SK-N-SH treated with all-trans-retinoic acid at 6 μM for 48 hours (cell line): ENCODE measurements around the gene MED1.

ENCODE experiments used
- ATAC-seq: fragments of 200-7000 bp; cut with Tn5 transposase; 3 replicates; pipeline ENCODE4 v1.9.1; 2020; ENCODE audit warnings: mild to moderate bottlenecking, moderate library complexity
- ARNTL ChIP-seq: fragments of 450-650 bp; formaldehyde crosslinking; IDR thresholded peaks from 2 replicates; pipeline ENCODE4 v1.5.0; 2020; ENCODE audit warnings: low read depth, mild to moderate bottlenecking, moderate library complexity, borderline replicate concordance
- BACH2 ChIP-seq: fragments of 250-450 bp; sonication (Bioruptor Pico); IDR thresholded peaks from 2 replicates; pipeline ENCODE4 v1.9.0; 2021; ENCODE audit warnings: mild to moderate bottlenecking, borderline replicate concordance
- CSDC2 ChIP-seq: fragments of 250-450 bp; sonication (Bioruptor Pico); IDR thresholded peaks from 2 replicates; pipeline ENCODE4 v1.5.0; 2020; ENCODE audit warnings: mild to moderate bottlenecking, moderate library complexity
- ESRRG ChIP-seq: fragments of 250-450 bp; sonication (Bioruptor Pico); IDR thresholded peaks from 2 replicates; pipeline ENCODE4 v1.6.1; 2021; ENCODE audit warnings: mild to moderate bottlenecking
- GLIS3 ChIP-seq: fragments of 250-450 bp; sonication (Bioruptor Pico); IDR thresholded peaks from 2 replicates; pipeline ENCODE4 v1.5.0; 2020; ENCODE audit warnings: mild to moderate bottlenecking, moderate library complexity
- ISL1 ChIP-seq: fragments of 250-450 bp; sonication (Bioruptor Pico); IDR thresholded peaks from 2 replicates; pipeline ENCODE4 v2.1.2; 2022; ENCODE audit warnings: mild to moderate bottlenecking, moderate library complexity
- PPARA ChIP-seq: fragments of 250-450 bp; sonication (Bioruptor Pico); IDR thresholded peaks from 2 replicates; pipeline ENCODE4 v1.5.0; 2020; ENCODE audit warnings: mild to moderate bottlenecking, borderline replicate concordance
- TOX ChIP-seq: fragments of 250-450 bp; sonication (Bioruptor Pico); IDR thresholded peaks from 2 replicates; pipeline ENCODE4 v1.8.0; 2021; ENCODE audit warnings: mild to moderate bottlenecking, moderate library complexity, borderline replicate concordance
- ZC3H10 ChIP-seq: fragments of 250-450 bp; sonication (Bioruptor Pico); IDR thresholded peaks from 2 replicates; pipeline ENCODE4 v1.5.1; 2021; ENCODE audit warnings: mild to moderate bottlenecking, moderate library complexity
- ZFP3 ChIP-seq: fragments of 250-450 bp; sonication (Bioruptor Pico); IDR thresholded peaks from 2 replicates; pipeline ENCODE4 v1.5.0; 2020; ENCODE audit warnings: mild to moderate bottlenecking, moderate library complexity
- ZFP30 ChIP-seq: fragments of 450-650 bp; formaldehyde crosslinking; IDR thresholded peaks from 2 replicates; pipeline ENCODE4 v1.5.0; 2022; ENCODE audit warnings: mild to moderate bottlenecking, moderate library complexity
- ZNF565 ChIP-seq: fragments of 450-650 bp; formaldehyde crosslinking; conservative IDR thresholded peaks from 2 replicates; pipeline ENCODE4 v1.5.0; 2020; ENCODE audit warnings: low read depth, mild to moderate bottlenecking, moderate library complexity
- ZNF70 ChIP-seq: fragments of 450-650 bp; formaldehyde crosslinking; IDR thresholded peaks from 2 replicates; pipeline ENCODE4 v1.5.0; 2020; ENCODE audit warnings: mild to moderate bottlenecking, moderate library complexity
- ZNF8 ChIP-seq: fragments of 450-650 bp; formaldehyde crosslinking; IDR thresholded peaks from 2 replicates; pipeline ENCODE4 v1.5.0; 2020; ENCODE audit warnings: mild to moderate bottlenecking, moderate library complexity
- TF ChIP-seq, protein P1 (sequence below): fragments of 250-450 bp; sonication (Bioruptor Pico); IDR thresholded peaks from 2 replicates; pipeline ENCODE4 v1.5.1; 2021; ENCODE audit warnings: mild to moderate bottlenecking, moderate library complexity
- TF ChIP-seq, protein P2 (sequence below): fragments of 250-450 bp; sonication (Bioruptor Pico); IDR thresholded peaks from 2 replicates; pipeline ENCODE4 v1.8.0; 2021; ENCODE audit warnings: low read depth, mild to moderate bottlenecking, moderate library complexity, borderline replicate concordance
- TF ChIP-seq, protein P3 (sequence below): fragments of 250-450 bp; sonication (Bioruptor Pico); IDR thresholded peaks from 2 replicates; pipeline ENCODE4 v1.5.0; 2020; ENCODE audit warnings: mild to moderate bottlenecking, moderate library complexity
- TF ChIP-seq, protein P4 (sequence below): fragments of 250-450 bp; sonication (Bioruptor Pico); IDR thresholded peaks from 2 replicates; pipeline ENCODE4 v1.8.0; 2020; ENCODE audit warnings: mild to moderate bottlenecking, moderate library complexity, borderline replicate concordance

MED1 gene

DNA sequence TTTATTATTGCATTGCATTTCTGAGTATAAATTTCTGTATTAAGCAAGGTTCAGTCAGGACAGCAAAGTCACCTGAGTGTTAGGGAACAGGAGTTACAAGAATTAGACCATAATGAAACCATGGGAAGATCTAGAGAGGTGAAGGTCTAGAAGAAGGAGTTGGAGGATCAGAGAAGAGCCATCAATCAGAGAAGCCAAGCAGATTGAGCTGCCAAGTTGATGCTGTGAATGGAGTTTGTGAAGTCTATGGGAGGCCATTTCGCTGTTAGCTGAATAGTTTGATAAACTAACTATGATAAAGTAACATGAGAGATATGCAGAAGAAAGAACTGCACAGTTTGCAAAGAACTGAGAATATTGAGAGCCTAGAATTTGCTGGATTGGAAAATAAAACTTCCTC lies 90.0 kb downstream of the MED1 start:
- no peak for ATAC-seq
- TF ChIP-seq ZFP30 (CRISPR knock-in tag), result no peak
- no peak for TF ChIP-seq CSDC2 (CRISPR knock-in tag)
- TF ChIP-seq TOX (CRISPR knock-in tag), result no peak
- no peak for TF ChIP-seq ZNF8 (CRISPR knock-in tag)
- no peak for TF ChIP-seq GLIS3 (CRISPR knock-in tag)
- no peak for TF ChIP-seq ESRRG
- no peak for TF ChIP-seq BACH2 (CRISPR knock-in tag)
- TF ChIP-seq, protein P1, sequence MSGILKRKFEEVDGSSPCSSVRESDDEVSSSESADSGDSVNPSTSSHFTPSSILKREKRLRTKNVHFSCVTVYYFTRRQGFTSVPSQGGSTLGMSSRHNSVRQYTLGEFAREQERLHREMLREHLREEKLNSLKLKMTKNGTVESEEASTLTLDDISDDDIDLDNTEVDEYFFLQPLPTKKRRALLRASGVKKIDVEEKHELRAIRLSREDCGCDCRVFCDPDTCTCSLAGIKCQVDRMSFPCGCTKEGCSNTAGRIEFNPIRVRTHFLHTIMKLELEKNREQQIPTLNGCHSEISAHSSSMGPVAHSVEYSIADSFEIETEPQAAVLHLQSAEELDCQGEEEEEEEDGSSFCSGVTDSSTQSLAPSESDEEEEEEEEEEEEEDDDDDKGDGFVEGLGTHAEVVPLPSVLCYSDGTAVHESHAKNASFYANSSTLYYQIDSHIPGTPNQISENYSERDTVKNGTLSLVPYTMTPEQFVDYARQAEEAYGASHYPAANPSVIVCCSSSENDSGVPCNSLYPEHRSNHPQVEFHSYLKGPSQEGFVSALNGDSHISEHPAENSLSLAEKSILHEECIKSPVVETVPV (CRISPR knock-in tag), result no peak
- no peak for TF ChIP-seq ZNF565 (CRISPR knock-in tag)
- no peak for TF ChIP-seq PPARA (CRISPR knock-in tag)
- TF ChIP-seq ZC3H10 (CRISPR knock-in tag), result no peak
- TF ChIP-seq ARNTL (CRISPR knock-in tag), result no peak
- TF ChIP-seq, protein P2, sequence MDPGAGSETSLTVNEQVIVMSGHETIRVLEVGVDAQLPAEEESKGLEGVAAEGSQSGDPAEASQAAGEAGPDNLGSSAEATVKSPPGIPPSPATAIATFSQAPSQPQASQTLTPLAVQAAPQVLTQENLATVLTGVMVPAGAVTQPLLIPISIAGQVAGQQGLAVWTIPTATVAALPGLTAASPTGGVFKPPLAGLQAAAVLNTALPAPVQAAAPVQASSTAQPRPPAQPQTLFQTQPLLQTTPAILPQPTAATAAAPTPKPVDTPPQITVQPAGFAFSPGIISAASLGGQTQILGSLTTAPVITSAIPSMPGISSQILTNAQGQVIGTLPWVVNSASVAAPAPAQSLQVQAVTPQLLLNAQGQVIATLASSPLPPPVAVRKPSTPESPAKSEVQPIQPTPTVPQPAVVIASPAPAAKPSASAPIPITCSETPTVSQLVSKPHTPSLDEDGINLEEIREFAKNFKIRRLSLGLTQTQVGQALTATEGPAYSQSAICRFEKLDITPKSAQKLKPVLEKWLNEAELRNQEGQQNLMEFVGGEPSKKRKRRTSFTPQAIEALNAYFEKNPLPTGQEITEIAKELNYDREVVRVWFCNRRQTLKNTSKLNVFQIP, result no peak
- TF ChIP-seq, protein P3, sequence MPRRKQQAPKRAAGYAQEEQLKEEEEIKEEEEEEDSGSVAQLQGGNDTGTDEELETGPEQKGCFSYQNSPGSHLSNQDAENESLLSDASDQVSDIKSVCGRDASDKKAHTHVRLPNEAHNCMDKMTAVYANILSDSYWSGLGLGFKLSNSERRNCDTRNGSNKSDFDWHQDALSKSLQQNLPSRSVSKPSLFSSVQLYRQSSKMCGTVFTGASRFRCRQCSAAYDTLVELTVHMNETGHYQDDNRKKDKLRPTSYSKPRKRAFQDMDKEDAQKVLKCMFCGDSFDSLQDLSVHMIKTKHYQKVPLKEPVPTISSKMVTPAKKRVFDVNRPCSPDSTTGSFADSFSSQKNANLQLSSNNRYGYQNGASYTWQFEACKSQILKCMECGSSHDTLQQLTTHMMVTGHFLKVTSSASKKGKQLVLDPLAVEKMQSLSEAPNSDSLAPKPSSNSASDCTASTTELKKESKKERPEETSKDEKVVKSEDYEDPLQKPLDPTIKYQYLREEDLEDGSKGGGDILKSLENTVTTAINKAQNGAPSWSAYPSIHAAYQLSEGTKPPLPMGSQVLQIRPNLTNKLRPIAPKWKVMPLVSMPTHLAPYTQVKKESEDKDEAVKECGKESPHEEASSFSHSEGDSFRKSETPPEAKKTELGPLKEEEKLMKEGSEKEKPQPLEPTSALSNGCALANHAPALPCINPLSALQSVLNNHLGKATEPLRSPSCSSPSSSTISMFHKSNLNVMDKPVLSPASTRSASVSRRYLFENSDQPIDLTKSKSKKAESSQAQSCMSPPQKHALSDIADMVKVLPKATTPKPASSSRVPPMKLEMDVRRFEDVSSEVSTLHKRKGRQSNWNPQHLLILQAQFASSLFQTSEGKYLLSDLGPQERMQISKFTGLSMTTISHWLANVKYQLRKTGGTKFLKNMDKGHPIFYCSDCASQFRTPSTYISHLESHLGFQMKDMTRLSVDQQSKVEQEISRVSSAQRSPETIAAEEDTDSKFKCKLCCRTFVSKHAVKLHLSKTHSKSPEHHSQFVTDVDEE, result no peak
- TF ChIP-seq ZFP3 (CRISPR knock-in tag), result no peak
- TF ChIP-seq, protein P4, sequence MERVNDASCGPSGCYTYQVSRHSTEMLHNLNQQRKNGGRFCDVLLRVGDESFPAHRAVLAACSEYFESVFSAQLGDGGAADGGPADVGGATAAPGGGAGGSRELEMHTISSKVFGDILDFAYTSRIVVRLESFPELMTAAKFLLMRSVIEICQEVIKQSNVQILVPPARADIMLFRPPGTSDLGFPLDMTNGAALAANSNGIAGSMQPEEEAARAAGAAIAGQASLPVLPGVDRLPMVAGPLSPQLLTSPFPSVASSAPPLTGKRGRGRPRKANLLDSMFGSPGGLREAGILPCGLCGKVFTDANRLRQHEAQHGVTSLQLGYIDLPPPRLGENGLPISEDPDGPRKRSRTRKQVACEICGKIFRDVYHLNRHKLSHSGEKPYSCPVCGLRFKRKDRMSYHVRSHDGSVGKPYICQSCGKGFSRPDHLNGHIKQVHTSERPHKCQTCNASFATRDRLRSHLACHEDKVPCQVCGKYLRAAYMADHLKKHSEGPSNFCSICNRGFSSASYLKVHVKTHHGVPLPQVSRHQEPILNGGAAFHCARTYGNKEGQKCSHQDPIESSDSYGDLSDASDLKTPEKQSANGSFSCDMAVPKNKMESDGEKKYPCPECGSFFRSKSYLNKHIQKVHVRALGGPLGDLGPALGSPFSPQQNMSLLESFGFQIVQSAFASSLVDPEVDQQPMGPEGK, result no peak
- no peak for TF ChIP-seq ISL1 (CRISPR knock-in tag)
- no peak for TF ChIP-seq ZNF70 (CRISPR knock-in tag)

DNA sequence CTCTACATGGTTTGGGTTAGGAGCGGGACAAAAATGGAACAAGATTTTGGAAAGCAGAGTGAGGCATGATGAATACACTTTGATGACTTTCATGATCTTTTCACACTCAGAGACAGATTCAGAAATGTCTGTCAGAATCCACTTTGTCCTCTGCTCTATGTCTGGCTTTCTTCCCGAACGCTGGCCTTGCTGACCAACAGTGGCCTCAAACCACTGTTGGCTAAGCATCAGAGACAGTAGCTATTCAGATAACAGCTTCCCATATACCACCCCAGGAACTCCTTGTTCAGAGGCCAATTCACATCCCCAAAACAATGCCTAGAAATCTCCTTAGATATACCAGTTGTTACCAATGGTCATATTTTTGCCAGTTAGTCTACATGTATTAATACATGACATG lies 90.5 kb downstream of the MED1 start:
- no peak for TF ChIP-seq ZFP30 (CRISPR knock-in tag)
- TF ChIP-seq, protein P2, result no peak
- TF ChIP-seq GLIS3 (CRISPR knock-in tag), result no peak
- no peak for TF ChIP-seq ISL1 (CRISPR knock-in tag)
- TF ChIP-seq, protein P3, result no peak
- no peak for TF ChIP-seq ZNF70 (CRISPR knock-in tag)
- TF ChIP-seq, protein P1 (CRISPR knock-in tag), result no peak
- TF ChIP-seq, protein P4, result no peak
- TF ChIP-seq ZNF8 (CRISPR knock-in tag), result no peak
- no peak for TF ChIP-seq ZNF565 (CRISPR knock-in tag)
- TF ChIP-seq ZFP3 (CRISPR knock-in tag), result no peak
- no peak for TF ChIP-seq BACH2 (CRISPR knock-in tag)
- TF ChIP-seq ESRRG, result no peak
- TF ChIP-seq ARNTL (CRISPR knock-in tag), result no peak
- TF ChIP-seq ZC3H10 (CRISPR knock-in tag), result no peak
- ATAC-seq, result no peak
